ENCODE measurements around the gene MESP2. TPM values are rescaled to one million over a fixed set of nuclear protein-coding genes. Genes with fewer than 3 reads are reported as not detected.

The MESP2 gene
- total RNA-seq, 1 experiment from 2014 or later = 0.28 TPM

DNA sequence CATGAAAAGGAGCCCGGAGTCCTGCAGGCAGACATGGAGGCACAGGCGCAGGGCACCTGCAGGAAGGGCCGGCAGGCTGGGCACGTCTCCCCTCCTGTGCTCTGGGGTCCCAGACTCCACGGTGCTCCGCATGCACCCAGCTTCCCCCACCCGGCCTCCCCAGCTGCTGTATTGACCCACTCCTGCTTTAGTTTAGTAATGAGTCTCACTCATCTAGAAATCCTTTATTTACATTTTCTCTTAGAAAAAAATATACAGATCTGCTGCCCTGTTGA, 8.5 kb downstream of the MESP2 start:
- Histone ChIP-seq H3K4me1 (ENCODE audit: insufficient read depth, low read length) (peaks cover 6% of the 10 kb centered on the region), H3K4me2 (ENCODE audit: insufficient read depth, insufficient read length, low read length) (no peak overlapping the region), H2BK120ac (ENCODE audit: low read depth, low read length, poor library complexity, severe bottlenecking) (no peak overlapping the region), H4K8ac (replicated peaks; ENCODE audit: insufficient read length, low read depth, low read length) (no peak overlapping the region), H3K79me2 (ENCODE audit: insufficient read depth, low read length) (no peaks in the 10 kb centered on the region), H3K14ac (ENCODE audit: insufficient read depth, low read length) (no peak overlapping the region), H2BK15ac (ENCODE audit: low read depth, low read length) (no peak overlapping the region), H4K91ac (ENCODE audit: insufficient read length, low read depth, low read length) (no peak overlapping the region), H3K23ac (ENCODE audit: insufficient read length, low read depth, low read length) (no peak overlapping the region), H4K5ac (ENCODE audit: insufficient read length, low read depth, low read length) (no peak overlapping the region), H3K23me2 (ENCODE audit: insufficient read length, low read depth, low read length, poor library complexity, severe bottlenecking) (no peaks in the 10 kb centered on the region), H4K20me1 (ENCODE audit: control insufficient read depth, insufficient read depth, insufficient read length) (no peaks in the 10 kb centered on the region), H3K4ac (ENCODE audit: low read depth, low read length) (no peak overlapping the region), H3K56ac (ENCODE audit: insufficient read length, low read depth, low read length) (no peak overlapping the region), H2AFZ (ENCODE audit: low read length) (no peak overlapping the region), H3K9me3 (ENCODE audit: control insufficient read depth, low read depth, low read length) (no peaks in the 10 kb centered on the region), H3K18ac (ENCODE audit: insufficient read length, low read depth, low read length) (no peak overlapping the region), H3K27me3 (ENCODE audit: insufficient read depth, low read length) (no peaks in the 10 kb centered on the region), H3K27ac (ENCODE audit: insufficient read length, low read depth, low read length) (no peak overlapping the region), H2BK12ac (ENCODE audit: insufficient read length, low read depth, low read length) (no peak overlapping the region), H3K9ac (ENCODE audit: extremely low read depth, insufficient read length, low read length) (no peak overlapping the region), H3T11ph (ENCODE audit: low read length) (no peak overlapping the region), H2AK5ac (ENCODE audit: insufficient read length, low read length) (no peak overlapping the region), H3K79me1 (ENCODE audit: insufficient read depth, low read depth, low read length, poor library complexity, severe bottlenecking) (no peaks in the 10 kb centered on the region), H2BK20ac (ENCODE audit: low read depth, low read length, poor library complexity, severe bottlenecking) (no peak overlapping the region), H2BK5ac (ENCODE audit: insufficient read length, low read length) (no peak overlapping the region)
- H3K4me3 Mint-ChIP-seq = no peak overlapping the region
- no peak overlapping the region for H3K27ac Mint-ChIP-seq
- H3K9me3 Mint-ChIP-seq = peaks cover 9 to 12% of the 10 kb centered on the region in 2 experiments
- H3K4me1 Mint-ChIP-seq = peaks cover 21 to 24% of the 10 kb centered on the region in 2 experiments
- H3K36me3 Mint-ChIP-seq (ENCODE audit: insufficient read depth in 1 of 3, low read depth in 3 of 3) = peaks cover 4 to 9% (median 5%) of the 10 kb centered on the region in 3 experiments; a peak in 5 of 7 replicates
- TF ChIP-seq, protein P1, sequence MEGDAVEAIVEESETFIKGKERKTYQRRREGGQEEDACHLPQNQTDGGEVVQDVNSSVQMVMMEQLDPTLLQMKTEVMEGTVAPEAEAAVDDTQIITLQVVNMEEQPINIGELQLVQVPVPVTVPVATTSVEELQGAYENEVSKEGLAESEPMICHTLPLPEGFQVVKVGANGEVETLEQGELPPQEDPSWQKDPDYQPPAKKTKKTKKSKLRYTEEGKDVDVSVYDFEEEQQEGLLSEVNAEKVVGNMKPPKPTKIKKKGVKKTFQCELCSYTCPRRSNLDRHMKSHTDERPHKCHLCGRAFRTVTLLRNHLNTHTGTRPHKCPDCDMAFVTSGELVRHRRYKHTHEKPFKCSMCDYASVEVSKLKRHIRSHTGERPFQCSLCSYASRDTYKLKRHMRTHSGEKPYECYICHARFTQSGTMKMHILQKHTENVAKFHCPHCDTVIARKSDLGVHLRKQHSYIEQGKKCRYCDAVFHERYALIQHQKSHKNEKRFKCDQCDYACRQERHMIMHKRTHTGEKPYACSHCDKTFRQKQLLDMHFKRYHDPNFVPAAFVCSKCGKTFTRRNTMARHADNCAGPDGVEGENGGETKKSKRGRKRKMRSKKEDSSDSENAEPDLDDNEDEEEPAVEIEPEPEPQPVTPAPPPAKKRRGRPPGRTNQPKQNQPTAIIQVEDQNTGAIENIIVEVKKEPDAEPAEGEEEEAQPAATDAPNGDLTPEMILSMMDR (conservative IDR thresholded peaks at IDR 0.05) = no peak
- H3K27me3 Mint-ChIP-seq (ENCODE audit: low read depth) = peaks cover 29% of the 10 kb centered on the region
- WGBS (ENCODE audit: extremely low coverage, insufficient read length, low lambda C conversion rate) = no CpG with 5 or more reads among the region's 7 CpGs
- no peak for DNase-seq
